Fibroblast of pulmonary artery (primary cell): Measurements from ENCODE around the gene ELOVL2.
"Not testable (repeated sequence)": the region's sequence is repeated elsewhere in the genome, so short reads cannot be mapped to it uniquely, and the experiment has no call there.

Experiments
- DNase-seq: peaks from one replicate; pipeline ENCODE4 v3.0.0-alpha.2; 2010; ENCODE audit warnings: low read depth
- H3K4me3 ChIP-seq: replicated peaks from 2 replicates; pipeline ENCODE4 v1.5.1; 2011; ENCODE audit warnings: low read depth, mild to moderate bottlenecking, control low read depth, low read length, moderate library complexity
- TF ChIP-seq, protein P1 (sequence below): IDR thresholded peaks from 2 replicates; pipeline ENCODE4 v1.5.1; 2011; ENCODE audit warnings: mild to moderate bottlenecking, control low read depth, low read length, inconsistent platforms; ENCODE audit errors: missing control alignments

Gene ELOVL2

GRCh38 chr6:10991115-10991514 lies 53.0 kb downstream of the ELOVL2 start:
- peak; percentile 36 for DNase-seq
- no peak overlapping the region for H3K4me3 ChIP-seq
- TF ChIP-seq, protein P1, sequence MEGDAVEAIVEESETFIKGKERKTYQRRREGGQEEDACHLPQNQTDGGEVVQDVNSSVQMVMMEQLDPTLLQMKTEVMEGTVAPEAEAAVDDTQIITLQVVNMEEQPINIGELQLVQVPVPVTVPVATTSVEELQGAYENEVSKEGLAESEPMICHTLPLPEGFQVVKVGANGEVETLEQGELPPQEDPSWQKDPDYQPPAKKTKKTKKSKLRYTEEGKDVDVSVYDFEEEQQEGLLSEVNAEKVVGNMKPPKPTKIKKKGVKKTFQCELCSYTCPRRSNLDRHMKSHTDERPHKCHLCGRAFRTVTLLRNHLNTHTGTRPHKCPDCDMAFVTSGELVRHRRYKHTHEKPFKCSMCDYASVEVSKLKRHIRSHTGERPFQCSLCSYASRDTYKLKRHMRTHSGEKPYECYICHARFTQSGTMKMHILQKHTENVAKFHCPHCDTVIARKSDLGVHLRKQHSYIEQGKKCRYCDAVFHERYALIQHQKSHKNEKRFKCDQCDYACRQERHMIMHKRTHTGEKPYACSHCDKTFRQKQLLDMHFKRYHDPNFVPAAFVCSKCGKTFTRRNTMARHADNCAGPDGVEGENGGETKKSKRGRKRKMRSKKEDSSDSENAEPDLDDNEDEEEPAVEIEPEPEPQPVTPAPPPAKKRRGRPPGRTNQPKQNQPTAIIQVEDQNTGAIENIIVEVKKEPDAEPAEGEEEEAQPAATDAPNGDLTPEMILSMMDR, result no peak

- TF ChIP-seq, protein P1, result no peak
- DNase-seq, result no peak
- no peak overlapping the region for H3K4me3 ChIP-seq
Measured at GRCh38 chr6:10989587-10989986, 54.5 kb downstream of the ELOVL2 start.

DNA sequence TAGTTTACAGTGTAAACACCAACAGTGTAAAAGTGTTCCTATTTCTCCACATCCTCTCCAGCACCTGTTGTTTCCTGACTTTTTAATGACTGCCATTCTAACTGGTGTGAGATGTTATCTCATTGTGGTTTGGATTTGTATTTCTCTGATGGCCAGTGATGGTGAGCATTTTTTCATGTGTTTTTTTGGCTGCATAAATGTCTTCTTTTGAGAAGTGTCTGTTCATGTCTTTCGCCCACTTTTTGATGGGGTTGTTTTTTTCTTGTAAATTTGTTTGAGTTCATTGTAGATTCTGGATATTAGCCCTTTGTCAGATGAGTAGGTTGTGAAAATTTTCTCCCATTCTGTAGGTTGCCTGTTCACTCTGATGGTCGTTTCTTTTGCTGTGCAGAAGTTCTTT lies 59.1 kb downstream of the ELOVL2 start:
- DNase-seq, H3K4me3 ChIP-seq: not testable (repeated sequence)

GRCh38 chr6:10981409-10981808 lies 62.7 kb downstream of the ELOVL2 start:
- TF ChIP-seq, protein P1, result no peak
- no peak for DNase-seq
- H3K4me3 ChIP-seq, result no peak overlapping the region

DNA sequence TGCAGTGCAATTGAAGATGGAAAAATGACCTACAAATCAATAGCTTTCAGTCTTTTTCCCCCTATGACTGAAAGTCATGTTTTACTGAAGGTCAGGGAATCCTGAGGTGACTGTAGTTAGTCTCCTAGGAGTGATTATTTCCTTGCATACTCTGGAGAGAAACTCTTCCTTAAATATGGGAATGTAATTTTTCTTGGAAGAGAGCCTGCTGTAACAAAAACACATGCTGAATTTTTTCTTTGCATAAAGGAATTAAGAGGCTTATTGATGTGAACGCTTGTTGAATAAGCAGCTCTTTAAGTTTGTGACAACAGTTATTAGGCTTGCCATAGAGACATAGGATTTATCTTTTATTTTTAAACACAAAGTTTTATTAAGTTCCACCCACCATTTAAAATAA lies 64.5 kb downstream of the ELOVL2 start:
- no peak for DNase-seq
- no peak overlapping the region for H3K4me3 ChIP-seq
- TF ChIP-seq, protein P1, result no peak

- TF ChIP-seq, protein P1, result no peak
- DNase-seq, result no peak
- no peak overlapping the region for H3K4me3 ChIP-seq
Measured at GRCh38 chr6:10977231-10977968, 66.7 kb downstream of the ELOVL2 start.

- TF ChIP-seq, protein P1, result no peak
- DNase-seq, result no peak
- no peak overlapping the region for H3K4me3 ChIP-seq
Measured at GRCh38 chr6:10976571-10976970, 67.5 kb downstream of the ELOVL2 start.
